RWPE2 (cell line): Measurements from ENCODE around the gene AMZ1.

Experiments used
- ATAC-seq: fragments of 200-7000 bp; cut with Tn5 transposase; 3 replicates; pipeline ENCODE4 v1.9.1; 2021; ENCODE audit warnings: low read depth
- DNase-seq: peaks from one replicate; pipeline ENCODE4 v3.0.0-alpha.2; 2020; ENCODE audit warnings: low spot score
- H3K27ac ChIP-seq: fragments of 450-650 bp; 2 replicates; pipeline ENCODE4 v1.5.1; 2017; ENCODE audit warnings: mild to moderate bottlenecking; ENCODE audit not compliant: poor library complexity, severe bottlenecking
- H3K27me3 ChIP-seq: fragments of 250-450 bp; sonication (Bioruptor Pico); 2 replicates; pipeline ENCODE4 v1.5.1; 2021; ENCODE audit warnings: mild to moderate bottlenecking, moderate library complexity; ENCODE audit not compliant: insufficient read depth, poor library complexity, severe bottlenecking
- H3K36me3 ChIP-seq: fragments of 250-450 bp; sonication (Bioruptor Pico); 2 replicates; pipeline ENCODE4 v1.5.1; 2020; ENCODE audit warnings: low read depth, mild to moderate bottlenecking, moderate library complexity
- H3K4me1 ChIP-seq: fragments of 250-450 bp; sonication (Bioruptor Pico); 2 replicates; pipeline ENCODE4 v1.5.1; 2021; ENCODE audit warnings: mild to moderate bottlenecking, moderate library complexity; ENCODE audit not compliant: insufficient read depth, poor library complexity, severe bottlenecking
- H3K4me3 ChIP-seq: fragments of 250-450 bp; sonication (Bioruptor Pico); 2 replicates; pipeline ENCODE4 v1.5.1; 2021; ENCODE audit warnings: mild to moderate bottlenecking, moderate library complexity; ENCODE audit not compliant: severe bottlenecking
- H3K9me3 ChIP-seq: fragments of 250-450 bp; sonication (Bioruptor Pico); 2 replicates; pipeline ENCODE4 v1.5.1; 2021; ENCODE audit warnings: mild to moderate bottlenecking, moderate library complexity; ENCODE audit not compliant: severe bottlenecking
- CTCF ChIP-seq: fragments of 450-650 bp; IDR thresholded peaks from one replicate; pipeline ENCODE4 v1.5.1; 2017; ENCODE audit warnings: mild to moderate bottlenecking, moderate library complexity; ENCODE audit not compliant: poor library complexity, severe bottlenecking

AMZ1 gene

DNA sequence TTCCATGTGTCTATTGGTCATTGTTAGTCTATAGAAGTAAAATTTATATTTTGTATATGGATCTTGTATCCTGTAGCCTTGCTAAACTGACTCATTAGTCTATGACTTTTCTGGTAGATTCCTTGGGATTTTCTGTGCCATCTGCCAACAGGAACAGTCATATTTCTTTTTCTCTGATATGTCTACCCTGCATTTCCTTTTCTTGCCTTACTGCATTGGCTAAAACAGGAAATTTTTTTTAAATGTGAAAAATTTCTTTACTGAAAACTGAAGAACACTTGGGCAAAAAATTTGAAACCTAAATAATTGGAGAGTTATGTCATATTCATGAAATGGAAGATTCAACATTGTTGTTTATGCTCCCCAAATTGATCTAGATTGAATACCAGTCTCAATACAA lies 67.5 kb downstream of the AMZ1 start:
- no peak for TF ChIP-seq CTCF
- no peak for ATAC-seq
- H3K27ac ChIP-seq: peak overlapping the region; percentile 94
- H3K4me3 ChIP-seq: no peak overlapping the region
- peaks cover 17% of the 10 kb centered on the region for H3K36me3 ChIP-seq
- no peaks in the 10 kb centered on the region for H3K27me3 ChIP-seq
- H3K4me1 ChIP-seq: peaks cover 32% of the 10 kb centered on the region
- no peaks in the 10 kb centered on the region for H3K9me3 ChIP-seq
- DNase-seq: no peak

GRCh38 chr7:2757361-2757903 lies 69.4 kb downstream of the AMZ1 start:
- H3K27ac ChIP-seq: peak overlapping the region; percentile 94
- no peaks in the 10 kb centered on the region for H3K9me3 ChIP-seq
- no peaks in the 10 kb centered on the region for H3K27me3 ChIP-seq
- DNase-seq: no peak
- peaks cover 32% of the 10 kb centered on the region for H3K4me1 ChIP-seq
- peaks cover 17% of the 10 kb centered on the region for H3K36me3 ChIP-seq
- H3K4me3 ChIP-seq: no peak overlapping the region
- TF ChIP-seq CTCF: no peak
- ATAC-seq: peak; percentile 47

DNA sequence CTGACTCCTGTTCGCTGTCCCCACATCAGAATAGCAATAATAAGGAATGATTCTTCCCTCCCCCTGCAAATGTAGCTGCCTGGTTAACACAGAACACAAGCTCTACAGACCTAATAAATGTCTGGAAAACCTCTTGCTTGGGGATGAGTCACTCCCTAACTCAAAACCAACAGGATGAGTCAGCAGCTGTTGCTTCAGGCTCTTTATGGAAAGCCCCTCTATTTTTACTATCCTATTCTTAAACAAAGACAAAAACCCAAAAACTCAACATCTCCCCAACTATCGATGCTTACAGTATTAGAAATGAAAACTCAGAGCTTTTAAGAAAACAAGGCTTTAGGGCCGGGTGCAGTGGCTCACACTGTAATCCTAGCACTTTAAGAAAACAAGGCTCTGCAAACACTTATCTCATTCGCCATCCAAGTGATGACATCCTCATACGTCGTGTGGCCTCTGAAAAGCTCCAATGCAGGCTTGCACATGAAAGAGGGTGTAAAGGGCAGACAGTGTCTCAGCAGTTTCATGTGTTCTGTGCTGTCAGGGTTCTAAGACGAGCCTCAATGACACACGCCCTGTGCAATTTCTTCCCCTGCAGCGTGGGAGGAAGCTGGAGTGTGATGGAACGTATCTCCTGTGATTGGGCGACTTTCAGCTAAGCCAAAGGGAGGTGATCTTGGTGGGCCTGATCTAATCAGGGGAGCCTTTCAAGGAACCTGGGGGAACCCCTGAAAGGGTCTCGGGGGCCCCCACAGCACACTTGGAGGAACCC lies 70.1 kb downstream of the AMZ1 start:
- no peaks in the 10 kb centered on the region for H3K27me3 ChIP-seq
- ATAC-seq: peak; percentile 85
- TF ChIP-seq CTCF: no peak
- peaks cover 32% of the 10 kb centered on the region for H3K4me1 ChIP-seq
- H3K4me3 ChIP-seq: no peak overlapping the region
- H3K36me3 ChIP-seq: peaks cover 17% of the 10 kb centered on the region
- peak overlapping the region; percentile 94 for H3K27ac ChIP-seq
- no peaks in the 10 kb centered on the region for H3K9me3 ChIP-seq
- no peak for DNase-seq

GRCh38 chr7:2758673-2759616 lies 70.9 kb downstream of the AMZ1 start:
- Histone ChIP-seq H3K27ac (peak overlapping the region; percentile 94), H3K4me1 (peaks cover 32% of the 10 kb centered on the region), H3K27me3 (no peaks in the 10 kb centered on the region), H3K36me3 (peaks cover 17% of the 10 kb centered on the region), H3K9me3 (no peaks in the 10 kb centered on the region), H3K4me3 (no peak overlapping the region)
- ATAC-seq (no peak), DNase-seq (no peak)
- no peak for TF ChIP-seq CTCF
